Mesenchymal stem cell (in vitro differentiated cells and primary cell): ENCODE measurements around the gene SLC24A3.
A peak's percentile ranks its signal among the peaks of the same experiment; 100 is the strongest.

Experiments used
- DNase-seq: peaks from one replicate; pipeline ENCODE4 v3.0.0-alpha.2; 2013
- H2AFZ ChIP-seq: one replicate; pipeline ENCODE4 v1.6.1; 2013; ENCODE audit warnings: low read depth, mild to moderate bottlenecking, control low read depth, inconsistent platforms, low read length, moderate library complexity
- H2AK5ac ChIP-seq: 2 replicates; pipeline ENCODE4 v1.6.1; 2013; ENCODE audit warnings: low read length, moderate library complexity, mild to moderate bottlenecking, inconsistent platforms; ENCODE audit not compliant: severe bottlenecking
- H2BK120ac ChIP-seq: one replicate; pipeline ENCODE4 v1.6.1; 2013; ENCODE audit warnings: low read depth, mild to moderate bottlenecking, inconsistent platforms, low read length, moderate library complexity
- H2BK12ac ChIP-seq, 2 experiments: one replicate each; pipeline ENCODE4 v1.6.1; 2013; ENCODE audit warnings: inconsistent platforms in 2 of 2, low read length in 2 of 2, mild to moderate bottlenecking in 2 of 2, moderate library complexity in 2 of 2, control low read depth in 1 of 2
- H2BK15ac ChIP-seq: one replicate; pipeline ENCODE4 v1.6.1; 2013; ENCODE audit warnings: mild to moderate bottlenecking, low read depth, inconsistent platforms; ENCODE audit not compliant: poor library complexity, severe bottlenecking
- H2BK5ac ChIP-seq: 2 replicates; pipeline ENCODE4 v1.6.1; 2013; ENCODE audit warnings: low read depth, mild to moderate bottlenecking, low read length, control low read depth, inconsistent platforms; ENCODE audit not compliant: poor library complexity, severe bottlenecking
- H3K14ac ChIP-seq, 2 experiments: one replicate each; pipeline ENCODE4 v1.6.1; 2013; ENCODE audit warnings: inconsistent platforms in 2 of 2, low read length in 2 of 2, control low read depth in 1 of 2, mild to moderate bottlenecking in 1 of 2, moderate library complexity in 1 of 2
- H3K18ac ChIP-seq, 2 experiments: one replicate each; pipeline ENCODE4 v1.6.1; 2013; ENCODE audit warnings: inconsistent platforms in 2 of 2, low read length in 2 of 2, control low read depth in 1 of 2, low read depth in 1 of 2, mild to moderate bottlenecking in 1 of 2
- H3K23ac ChIP-seq, 2 experiments: one replicate each; pipeline ENCODE4 v1.6.1; 2013; ENCODE audit warnings: inconsistent platforms in 2 of 2, low read length in 2 of 2, mild to moderate bottlenecking in 2 of 2, moderate library complexity in 2 of 2, control low read depth in 1 of 2
- H3K27ac ChIP-seq: 2 replicates; pipeline ENCODE4 v1.5.1; 2013; ENCODE audit warnings: mild to moderate bottlenecking, moderate library complexity, low read length, control low read depth, inconsistent platforms; ENCODE audit not compliant: poor library complexity, severe bottlenecking
- H3K27me3 ChIP-seq, 2 experiments: 2 replicates each; pipeline versions ENCODE4 v1.6.1 to v1.7.0; 2013; ENCODE audit warnings: low read length in 2 of 2, mild to moderate bottlenecking in 2 of 2, moderate library complexity in 2 of 2, control low read depth in 1 of 2, inconsistent platforms in 1 of 2; ENCODE audit not compliant: control insufficient read depth in 1 of 2, insufficient read depth in 1 of 2
- H3K36me3 ChIP-seq, 2 experiments: 2 replicates each; pipeline versions ENCODE4 v1.6.1 to v1.7.0; 2013; ENCODE audit warnings: low read length in 2 of 2, control low read depth in 1 of 2, inconsistent platforms in 1 of 2, low read depth in 1 of 2, mild to moderate bottlenecking in 1 of 2; ENCODE audit not compliant: insufficient read depth in 2 of 2, control insufficient read depth in 1 of 2
- H3K4ac ChIP-seq, 2 experiments: one replicate each; pipeline ENCODE4 v1.6.1; 2013; ENCODE audit warnings: inconsistent platforms in 2 of 2, low read length in 2 of 2, mild to moderate bottlenecking in 2 of 2, moderate library complexity in 2 of 2, control low read depth in 1 of 2, low read depth in 1 of 2
- H3K4me1 ChIP-seq: 2 replicates; pipeline ENCODE4 v1.6.1; 2013; ENCODE audit warnings: low read depth, low read length, control low read depth; ENCODE audit not compliant: control insufficient read depth, insufficient read depth
- H3K4me2 ChIP-seq: 2 replicates; pipeline ENCODE4 v1.6.1; 2013; ENCODE audit warnings: low read length, mild to moderate bottlenecking, inconsistent platforms; ENCODE audit not compliant: poor library complexity, severe bottlenecking
- H3K4me3 ChIP-seq, 2 experiments: 2 replicates each; pipeline versions ENCODE4 v1.5.1 to v1.7.0; 2013; ENCODE audit warnings: low read length in 2 of 2, mild to moderate bottlenecking in 2 of 2, control low read depth in 1 of 2, low read depth in 1 of 2; ENCODE audit not compliant: insufficient read depth in 1 of 2
- H3K79me1 ChIP-seq: replicated peaks from 2 replicates; pipeline ENCODE4 v1.6.1; 2013; ENCODE audit warnings: mild to moderate bottlenecking, control low read depth, low read length, inconsistent platforms; ENCODE audit not compliant: poor library complexity, severe bottlenecking
- H3K9ac ChIP-seq: 2 replicates; pipeline ENCODE4 v1.7.0; 2013; ENCODE audit warnings: mild to moderate bottlenecking, low read length, moderate library complexity
- H3K9me3 ChIP-seq: 2 replicates; pipeline ENCODE4 v1.7.0; 2013; ENCODE audit warnings: mild to moderate bottlenecking, low read length; ENCODE audit not compliant: control insufficient read depth
- H4K8ac ChIP-seq: one replicate; pipeline ENCODE4 v1.6.1; 2013; ENCODE audit warnings: inconsistent platforms, mild to moderate bottlenecking, low read length, moderate library complexity
- H4K91ac ChIP-seq: one replicate; pipeline ENCODE4 v1.6.1; 2013; ENCODE audit warnings: mild to moderate bottlenecking, low read length, inconsistent platforms
- WGBS: methylation state at CpG from one replicate; pipeline ENCODE4 v1.1.7; 2013; ENCODE audit warnings: mixed read lengths; 5-methylcytosine and 5-hydroxymethylcytosine counted together

Gene SLC24A3

DNA sequence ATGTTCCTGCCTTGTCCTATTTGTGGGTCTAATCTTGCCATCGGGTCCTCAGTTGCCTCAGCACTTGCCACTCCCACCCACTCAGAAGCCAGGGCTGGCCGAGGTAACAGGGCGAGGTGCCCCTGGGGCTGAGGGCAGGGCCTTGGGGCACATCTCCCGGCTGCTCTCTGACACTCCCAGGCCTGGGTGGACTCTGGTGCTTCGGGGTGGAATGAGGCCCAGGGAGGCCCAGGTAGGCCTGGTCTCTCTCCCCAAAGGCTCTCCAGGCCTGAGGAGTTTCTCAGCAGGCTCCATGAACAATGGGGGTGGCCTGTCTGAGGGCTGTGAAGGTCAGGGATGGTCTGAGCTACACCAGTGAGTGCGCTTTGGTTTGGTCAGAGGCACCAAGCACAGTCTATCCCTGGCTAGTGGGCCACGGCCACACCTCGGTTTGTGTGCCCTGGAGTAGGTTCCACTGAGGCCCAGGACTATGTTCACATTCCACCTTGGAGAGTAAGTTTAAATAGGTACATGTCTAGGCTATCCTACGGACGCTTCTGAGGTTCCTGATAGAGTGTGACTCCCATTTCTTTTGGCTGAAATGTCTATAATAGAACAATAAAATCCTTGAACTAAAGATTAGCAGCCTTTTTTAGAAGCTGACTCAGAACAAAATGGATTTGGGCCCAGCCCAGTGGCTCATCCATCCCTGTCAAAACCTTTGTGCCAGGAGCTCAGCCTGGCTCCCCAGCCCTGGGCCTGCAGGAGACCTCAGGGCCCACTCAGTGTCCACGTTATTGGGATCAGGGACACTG lies 78.8 kb downstream of the SLC24A3 start:
- Histone ChIP-seq H2BK15ac (no peak overlapping the region), H4K91ac (no peak overlapping the region), H3K27me3 (no peaks in the 10 kb centered on the region), H3K9ac (no peak overlapping the region), H3K9me3 (no peaks in the 10 kb centered on the region), H2AFZ (no peak overlapping the region), H3K27ac (no peak overlapping the region), H3K4me1 (no peaks in the 10 kb centered on the region), H3K23ac (no peak overlapping the region), H3K4ac (no peak overlapping the region), H2AK5ac (no peak overlapping the region), H3K18ac (peak overlapping the region in 1 of 2 experiments; percentile 7), H2BK5ac (no peak overlapping the region), H4K8ac (no peak overlapping the region), H3K79me1 (no peaks in the 10 kb centered on the region), H3K4me2 (no peak overlapping the region), H3K4me3 (no peak overlapping the region), H3K14ac (no peak overlapping the region), H2BK120ac (no peak overlapping the region), H3K36me3 (no peaks in the 10 kb centered on the region), H2BK12ac (no peak overlapping the region)
- DNase-seq, result no peak
- 71% methylated on average over 9 of the region's 11 CpGs for WGBS

DNA sequence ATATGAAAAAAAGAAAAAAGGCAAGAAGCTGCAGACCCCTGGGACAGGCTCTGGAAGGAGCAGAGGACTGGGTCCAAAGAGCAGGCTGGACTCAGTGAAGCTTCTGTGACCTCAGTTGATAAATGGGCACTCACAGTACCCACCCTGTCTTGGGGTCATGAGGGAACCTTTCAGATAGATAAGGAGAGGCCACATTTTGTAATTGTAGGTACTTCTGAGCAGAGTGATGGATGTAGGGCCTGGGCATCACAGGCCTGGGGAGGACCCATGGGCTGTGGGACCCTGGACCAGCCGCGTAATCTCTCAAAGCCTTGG lies 79.3 kb downstream of the SLC24A3 start:
- Histone ChIP-seq H3K9ac (no peak overlapping the region), H3K36me3 (no peaks in the 10 kb centered on the region), H3K14ac (no peak overlapping the region), H3K4ac (no peak overlapping the region), H3K4me1 (no peaks in the 10 kb centered on the region), H3K79me1 (no peaks in the 10 kb centered on the region), H4K91ac (no peak overlapping the region), H3K27ac (no peak overlapping the region), H3K4me2 (no peak overlapping the region), H2BK12ac (no peak overlapping the region), H3K18ac (no peak overlapping the region), H2BK120ac (no peak overlapping the region), H2BK15ac (no peak overlapping the region), H3K4me3 (no peak overlapping the region), H2AK5ac (no peak overlapping the region), H4K8ac (no peak overlapping the region), H2BK5ac (no peak overlapping the region), H3K9me3 (no peaks in the 10 kb centered on the region), H3K27me3 (no peaks in the 10 kb centered on the region), H3K23ac (no peak overlapping the region), H2AFZ (no peak overlapping the region)
- 96% methylated on average over 2 of the region's 2 CpGs for WGBS
- DNase-seq, result no peak

DNA sequence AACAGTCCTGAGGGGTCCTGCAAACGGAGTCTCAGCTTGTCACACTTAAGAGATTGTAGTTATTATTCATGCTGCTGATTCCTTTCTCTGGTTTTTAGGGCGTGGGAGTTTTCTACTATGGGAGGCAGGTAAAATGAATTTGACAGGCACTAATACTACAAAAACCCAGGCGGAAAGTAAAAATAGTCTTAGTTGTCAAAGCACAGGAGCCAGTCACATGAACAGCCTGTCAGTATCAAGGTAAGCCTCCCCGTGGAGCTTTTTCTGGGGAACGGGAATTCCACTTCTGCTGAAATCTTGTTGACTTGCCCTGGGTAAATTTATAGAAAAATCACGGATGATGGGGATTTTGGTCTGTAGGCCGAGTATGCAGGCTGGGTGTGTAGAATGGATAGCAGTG lies 79.8 kb downstream of the SLC24A3 start:
- Histone ChIP-seq H2BK15ac (no peak overlapping the region), H3K27ac (no peak overlapping the region), H3K4me3 (no peak overlapping the region), H3K36me3 (no peaks in the 10 kb centered on the region), H2AK5ac (no peak overlapping the region), H3K9me3 (no peaks in the 10 kb centered on the region), H3K23ac (no peak overlapping the region), H2BK120ac (no peak overlapping the region), H3K4ac (no peak overlapping the region), H3K9ac (no peak overlapping the region), H3K14ac (no peak overlapping the region), H2AFZ (no peak overlapping the region), H3K79me1 (no peaks in the 10 kb centered on the region), H4K8ac (no peak overlapping the region), H3K27me3 (no peaks in the 10 kb centered on the region), H2BK12ac (no peak overlapping the region), H3K18ac (no peak overlapping the region), H4K91ac (no peak overlapping the region), H2BK5ac (no peak overlapping the region), H3K4me1 (no peaks in the 10 kb centered on the region), H3K4me2 (no peak overlapping the region)
- 83% methylated on average over 7 of the region's 7 CpGs for WGBS
- no peak for DNase-seq

DNA sequence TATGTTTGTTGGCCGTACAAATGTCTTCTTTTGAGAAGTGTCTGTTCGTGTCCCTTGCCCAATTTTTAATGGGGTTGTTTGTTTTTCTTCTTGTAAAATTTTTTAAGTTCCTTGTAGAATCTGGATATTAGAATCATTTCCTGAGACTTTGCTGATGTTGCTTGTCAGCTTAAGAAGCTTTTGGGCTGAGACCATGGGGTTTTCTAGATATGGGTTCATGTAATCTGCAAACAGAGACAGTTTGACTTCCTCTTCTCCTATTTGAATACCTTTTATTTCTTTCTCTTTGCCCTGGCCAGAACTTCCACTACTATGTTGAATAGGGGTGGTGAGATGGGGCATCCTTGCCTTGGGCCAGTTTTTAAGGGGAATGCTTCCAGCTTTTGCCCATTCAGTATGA lies 82.6 kb downstream of the SLC24A3 start:
- Histone ChIP-seq H2BK15ac (no peak overlapping the region), H3K27me3 (peaks cover 0 to 3% of the 10 kb centered on the region in 2 experiments), H4K8ac (no peak overlapping the region), H3K79me1 (no peaks in the 10 kb centered on the region), H3K9me3 (peaks cover 4% of the 10 kb centered on the region), H2AFZ (no peak overlapping the region), H3K23ac (no peak overlapping the region), H3K4me1 (no peaks in the 10 kb centered on the region), H3K18ac (no peak overlapping the region), H3K4me2 (no peak overlapping the region), H2BK120ac (no peak overlapping the region), H2BK5ac (no peak overlapping the region), H2AK5ac (no peak overlapping the region), H4K91ac (no peak overlapping the region), H3K14ac (no peak overlapping the region), H2BK12ac (no peak overlapping the region), H3K27ac (no peak overlapping the region), H3K9ac (no peak overlapping the region), H3K4me3 (no peak overlapping the region), H3K4ac (no peak overlapping the region), H3K36me3 (no peaks in the 10 kb centered on the region)
- DNase-seq, result no peak
- WGBS, result 69% methylated on average over 2 of the region's 2 CpGs
